Measurements from ENCODE around the gene UBA1.

GRCh38 chrX:47250017-47250347, 56.4 kb downstream of the UBA1 start:
- TF ChIP-seq CTCF (IDR thresholded peaks at IDR 0.05) (no peak), POLR2A (IDR thresholded peaks at IDR 0.05) (no peak)
